Stimulated activated CD4-positive, alpha-beta T cell treated with anti-CD3 and anti-CD28 coated beads, Interleukin-15, amount 100 ng/mL, for 48 hours (primary cell): ENCODE results near the gene CYP2W1.

ENCODE experiments used
- DNase-seq, 2 donors: peaks; one replicate each; pipeline ENCODE4 v3.0.0-alpha.2; 2020; ENCODE audit warnings: low read depth in 2 of 2

The CYP2W1 gene

DNA sequence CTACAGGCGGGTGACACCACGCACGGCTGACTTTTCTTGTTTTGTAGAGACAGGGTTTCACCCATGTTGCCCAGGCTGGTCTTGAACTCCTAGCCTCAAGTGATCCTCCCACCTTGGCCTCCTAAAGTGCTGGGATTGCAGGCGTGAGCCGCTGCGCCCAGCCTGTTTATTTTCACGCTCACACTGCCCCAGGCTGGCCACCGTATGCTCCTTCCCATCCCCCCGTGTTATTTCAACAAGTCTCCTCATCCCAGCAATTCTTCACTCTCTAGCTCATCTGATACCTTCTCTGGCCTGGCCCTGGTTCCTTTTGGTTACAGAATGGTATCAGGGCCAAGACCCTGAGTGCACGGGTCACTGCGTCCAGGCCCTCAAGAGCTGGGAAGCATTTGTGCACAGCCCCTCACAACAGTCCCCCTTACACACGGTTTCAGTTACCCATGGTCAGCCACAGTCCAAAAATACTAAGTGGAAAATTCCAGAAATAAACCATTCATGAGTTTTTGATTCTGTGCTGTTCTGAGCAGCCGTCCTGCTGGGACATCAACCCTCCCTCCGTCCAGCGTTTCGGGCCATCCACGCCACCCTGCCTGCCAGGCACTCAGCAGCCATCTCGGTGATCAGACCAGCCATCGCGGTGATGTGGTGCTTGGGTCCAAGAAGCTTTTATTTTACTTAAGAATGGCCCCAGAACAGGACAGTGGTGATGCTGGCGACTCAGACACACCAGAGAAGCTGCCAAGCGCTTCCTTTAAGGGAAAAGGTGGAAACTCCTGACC is 16.5 kb upstream of the CYP2W1 start:
- no peak for DNase-seq

DNA sequence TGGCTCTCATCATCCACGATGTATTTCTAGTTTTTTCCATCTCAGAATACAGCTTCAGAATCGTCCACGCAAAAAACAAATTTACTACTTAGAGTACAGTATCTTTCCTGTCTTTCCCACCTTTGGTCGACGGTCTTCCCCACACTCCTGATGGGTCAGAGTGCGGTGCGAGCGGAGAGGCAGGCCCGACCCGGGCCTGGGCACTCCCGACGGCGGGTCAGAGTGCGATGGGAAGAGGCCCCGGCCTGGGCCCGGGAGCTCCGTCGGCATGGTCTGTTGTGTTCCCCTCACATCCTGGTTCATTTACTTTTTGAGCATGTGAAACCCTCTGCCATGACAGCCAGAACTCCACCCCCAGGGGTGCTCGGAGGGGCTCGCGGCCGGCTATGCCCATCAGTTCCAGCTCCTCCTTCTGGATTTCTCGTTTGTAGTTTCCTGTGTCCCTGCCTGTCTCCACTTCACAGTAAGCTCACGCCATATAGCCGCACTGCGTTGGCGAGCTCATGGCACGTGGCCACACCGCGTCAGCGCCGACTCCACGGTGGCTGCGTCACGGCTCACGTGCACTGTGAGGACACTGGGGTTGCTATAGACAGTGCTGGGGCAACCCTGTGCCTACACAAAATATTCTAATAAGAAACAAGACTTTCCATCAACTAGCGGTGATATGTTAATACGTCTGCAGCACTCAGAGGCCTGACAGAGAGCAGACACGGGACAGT is 15.5 kb upstream of the CYP2W1 start:
- no peak for DNase-seq

DNA sequence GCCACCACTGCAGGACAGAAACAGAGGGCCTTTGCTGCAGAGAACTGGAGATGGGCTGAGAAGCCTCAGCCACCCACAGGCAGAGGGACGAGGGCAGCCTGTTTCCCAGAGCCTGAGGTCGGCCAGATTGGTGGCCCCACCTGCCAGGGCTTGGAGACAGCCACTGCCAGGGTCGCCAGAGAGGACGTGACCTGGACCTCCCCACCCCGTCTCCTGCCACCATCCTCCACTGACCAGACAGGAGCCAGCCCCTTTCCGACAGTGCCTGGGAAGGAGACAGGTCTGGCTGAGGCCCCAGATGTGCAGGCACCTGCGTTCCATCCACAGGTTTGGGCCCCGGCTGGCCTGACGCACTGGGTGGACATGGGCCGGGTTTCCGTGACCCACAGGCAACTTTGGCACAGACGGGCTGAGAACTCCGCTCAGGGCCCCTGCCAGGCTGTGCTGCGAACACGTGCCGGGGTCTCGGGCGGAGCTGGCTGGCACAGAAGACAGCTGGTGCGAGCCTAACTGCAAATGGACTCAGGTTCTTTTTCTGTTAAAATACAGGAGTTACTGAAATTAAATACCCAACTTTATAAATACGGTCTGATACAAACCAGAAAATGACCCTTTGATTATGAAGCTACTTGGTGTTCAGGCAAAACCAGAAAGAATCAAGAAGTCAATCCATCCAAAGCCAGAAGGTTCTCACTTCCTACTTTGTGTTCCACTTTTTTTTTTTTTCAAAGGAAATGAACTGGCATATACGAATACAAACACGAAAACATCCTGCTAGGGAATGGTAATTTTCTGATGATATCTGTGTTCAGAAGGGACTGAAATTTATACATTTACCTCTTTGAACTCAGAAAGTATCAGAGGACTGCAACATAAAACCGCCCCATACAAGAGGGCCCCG is 14.5 kb upstream of the CYP2W1 start:
- DNase-seq: no peak

DNA sequence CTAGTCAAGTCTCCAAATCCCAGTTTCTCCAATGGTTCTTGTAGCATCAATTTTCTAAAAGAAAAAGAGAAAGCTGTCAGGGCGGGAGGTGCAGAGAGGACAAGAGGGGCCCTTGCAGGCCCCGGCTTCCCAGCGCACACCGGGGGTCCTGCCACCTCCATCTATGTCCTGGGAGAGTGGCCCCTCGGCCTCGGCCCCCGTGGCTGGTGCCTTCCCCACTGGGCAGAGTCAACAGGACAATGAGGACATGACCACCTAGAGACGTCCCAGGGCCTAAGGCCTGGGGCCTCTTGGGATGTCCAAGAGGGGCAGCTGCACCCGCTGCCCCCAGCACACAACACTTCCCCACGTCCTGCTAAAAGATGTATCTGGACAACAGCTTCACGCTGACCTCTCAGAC is 13.6 kb upstream of the CYP2W1 start:
- DNase-seq: no peak

DNA sequence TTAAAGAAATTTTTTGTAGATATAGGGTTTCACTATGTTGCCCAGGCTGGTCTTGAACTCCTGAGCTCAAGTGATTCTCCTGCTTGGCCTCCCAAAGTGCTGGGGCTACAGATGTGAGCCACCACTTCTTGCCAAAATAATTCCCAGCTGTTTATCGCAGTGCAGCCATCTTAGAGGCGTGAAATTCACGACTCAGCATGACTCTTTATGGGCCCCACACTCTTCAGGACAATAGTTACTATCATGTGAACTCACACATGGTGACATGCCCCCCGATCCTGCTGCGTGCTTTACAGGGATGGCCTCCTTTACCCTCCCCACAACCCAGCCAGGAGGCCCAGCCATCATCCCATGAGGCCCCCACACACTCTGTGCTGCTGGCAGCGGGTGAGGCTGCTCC is 12.2 kb upstream of the CYP2W1 start:
- DNase-seq: no peak

DNA sequence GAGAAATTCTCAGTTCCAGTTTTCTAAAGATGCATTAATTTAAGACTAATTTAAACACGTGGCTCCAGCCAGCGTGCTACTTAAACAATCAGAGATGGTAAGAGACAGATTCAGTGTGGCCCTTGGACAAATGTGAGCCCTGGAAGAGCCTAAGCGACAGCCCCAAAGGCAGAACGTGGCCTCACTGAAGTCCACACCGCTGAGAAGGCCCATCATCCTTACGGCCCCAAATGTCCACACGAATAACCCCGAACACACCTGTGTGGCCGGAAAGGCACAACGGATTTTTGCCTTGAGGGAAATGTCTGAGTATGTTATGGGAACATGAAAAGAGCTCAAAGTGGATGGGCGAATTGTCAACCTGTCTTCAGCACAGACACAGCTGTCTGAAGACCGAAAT is 10.9 kb upstream of the CYP2W1 start:
- DNase-seq: no peak

DNA sequence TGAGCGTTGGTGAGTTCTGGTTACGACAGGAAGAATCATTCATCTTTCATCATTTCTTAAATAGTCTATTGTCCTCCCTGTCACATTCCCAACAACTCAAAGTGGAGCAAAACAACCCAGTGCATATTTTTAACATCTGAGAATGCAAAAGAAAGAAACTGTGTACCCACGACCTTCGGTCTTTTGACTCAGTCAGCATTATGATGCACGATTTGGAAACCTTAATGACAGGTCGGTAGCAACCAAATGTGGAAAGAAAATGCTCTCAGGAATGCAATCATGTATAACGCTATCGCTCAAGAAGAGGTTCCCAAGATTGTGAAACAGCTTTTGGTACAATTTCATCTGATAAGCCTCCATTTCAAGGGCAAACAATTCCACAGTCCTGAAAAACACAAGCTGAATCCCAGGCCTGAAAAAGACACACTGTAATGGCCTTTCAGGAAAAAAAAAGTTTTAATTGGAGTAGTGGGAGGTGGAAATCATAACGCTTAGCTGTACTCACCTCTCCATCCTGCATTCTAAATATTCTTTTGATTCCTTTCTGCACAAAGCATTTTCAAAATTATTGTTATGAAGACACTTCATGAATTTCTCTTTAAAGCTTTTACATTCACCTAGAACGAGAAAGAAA is 10.2 kb upstream of the CYP2W1 start:
- DNase-seq: no peak

DNA sequence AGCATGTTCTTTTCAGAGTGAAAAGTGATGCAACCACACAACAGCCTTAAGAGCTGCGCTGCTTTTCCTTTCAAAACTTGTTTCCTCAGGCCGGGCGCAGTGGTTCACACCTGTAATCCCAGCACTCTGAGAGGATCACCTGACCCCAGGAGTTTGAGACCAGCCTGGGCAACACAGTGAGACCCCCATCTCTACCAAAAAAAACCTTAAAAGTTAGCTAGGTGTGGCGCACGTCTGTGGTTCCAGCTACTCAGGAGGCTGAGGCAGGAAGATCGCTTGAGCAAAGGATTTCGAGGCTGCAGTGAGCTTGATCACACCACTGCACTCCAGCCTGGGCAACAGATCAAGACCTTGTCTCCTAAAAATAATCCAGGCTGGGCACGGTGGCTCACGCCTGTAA is 9.7 kb upstream of the CYP2W1 start:
- DNase-seq: no peak

DNA sequence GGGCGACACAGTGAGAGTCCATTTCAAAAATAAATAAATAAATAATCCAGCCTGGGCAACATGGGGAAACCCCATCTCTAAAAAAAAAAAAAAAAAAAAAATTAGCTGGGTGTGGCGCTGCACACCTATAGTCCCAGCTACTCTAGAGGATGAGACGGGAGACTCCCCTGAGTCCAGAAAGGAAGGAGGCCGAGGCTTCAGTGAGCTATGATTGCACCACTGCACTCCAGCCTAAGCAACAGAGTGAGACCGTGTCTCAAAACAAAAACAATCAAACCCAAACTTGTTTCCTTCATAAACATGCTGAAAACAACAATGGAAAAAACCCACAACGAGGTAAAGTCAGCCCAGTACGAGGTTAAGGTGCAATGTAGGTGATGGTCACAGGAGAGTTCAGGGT is 8.8 kb upstream of the CYP2W1 start:
- no peak for DNase-seq

DNA sequence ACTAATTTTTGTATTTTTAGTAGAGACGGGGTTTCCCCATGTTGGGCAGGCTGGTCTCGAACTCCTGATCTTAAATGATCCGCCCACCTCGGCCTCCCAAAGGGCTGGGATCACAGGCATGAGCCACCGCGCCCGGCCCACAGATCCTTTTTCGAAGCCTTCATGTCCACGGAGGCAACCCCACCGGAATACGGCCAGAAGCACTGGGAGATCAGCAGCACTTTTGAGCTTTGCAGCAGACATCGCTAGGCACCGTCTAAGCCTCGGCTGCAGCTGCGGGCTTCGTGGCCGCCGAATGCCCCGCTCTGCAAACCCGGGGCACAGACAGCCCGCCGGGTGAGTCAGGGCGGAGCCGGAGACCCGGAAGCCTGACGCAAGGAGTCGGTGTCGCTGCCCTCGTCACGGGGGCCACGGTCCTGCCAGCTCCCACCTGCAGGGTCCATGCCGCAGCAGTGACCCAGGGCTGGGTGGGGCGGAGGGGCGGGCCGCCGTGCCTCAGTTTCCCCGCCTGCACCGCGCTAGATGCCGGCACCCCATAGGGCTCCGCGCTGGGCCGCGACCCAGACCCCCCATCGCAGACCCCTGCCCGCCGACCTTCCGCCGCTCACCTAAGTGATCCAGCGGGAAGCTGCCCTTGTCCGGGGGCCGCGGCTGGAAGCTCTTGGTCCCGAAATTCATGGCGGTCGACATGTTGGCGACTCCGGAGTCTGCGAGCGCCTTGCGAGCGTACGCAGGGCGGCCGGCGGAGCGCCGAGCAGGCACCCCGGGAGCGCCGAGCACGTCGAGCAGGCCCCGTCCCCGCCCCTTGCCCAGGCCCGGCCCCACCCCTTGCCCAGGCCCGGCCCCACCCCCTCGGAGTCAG is 7.9 kb upstream of the CYP2W1 start, which contains the start of gene COX19:
COX19 (minus strand) TSS at position 730 of the 862 bp plus-strand sequence; CDS start at position 690, 40 bp downstream.
- DNase-seq: peak; percentile 84 to 88

DNA sequence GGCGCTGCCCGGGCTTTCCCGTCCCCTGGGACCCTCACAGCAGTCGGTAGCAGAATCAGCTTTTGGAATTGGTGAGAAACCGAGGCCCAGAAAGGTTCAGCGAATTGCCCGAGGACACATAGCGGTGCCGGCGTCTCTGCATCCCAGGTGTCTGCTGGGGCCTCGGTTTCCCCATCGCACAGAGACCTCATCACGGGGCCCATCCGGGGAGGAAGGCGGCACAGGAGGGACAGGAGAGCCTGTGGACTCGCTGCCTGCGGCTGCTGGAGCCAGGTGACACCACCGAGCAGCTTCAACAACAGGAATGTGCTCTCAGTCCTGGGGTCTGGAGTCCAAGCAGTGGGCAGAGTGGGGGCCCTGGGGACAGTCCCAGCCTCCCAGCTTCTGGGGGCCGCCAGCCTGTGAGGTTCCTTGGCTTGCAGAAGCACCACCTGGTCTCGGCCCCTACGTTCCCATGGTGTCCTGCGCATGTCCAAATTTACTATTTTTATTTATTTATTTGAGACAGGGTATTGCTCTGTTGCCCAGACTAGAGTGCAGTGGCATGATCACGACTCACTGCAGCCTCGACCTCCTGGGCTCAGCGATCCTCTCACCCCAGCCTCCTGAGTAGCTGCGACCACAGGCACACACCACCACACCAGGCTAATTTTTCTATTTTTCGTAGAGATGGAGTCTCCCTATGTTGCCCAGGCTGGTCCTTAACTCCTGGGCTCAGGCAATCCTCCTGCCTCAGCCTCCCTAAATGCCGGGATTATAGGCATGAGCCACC is 7.1 kb upstream of the CYP2W1 start:
- no peak for DNase-seq

DNA sequence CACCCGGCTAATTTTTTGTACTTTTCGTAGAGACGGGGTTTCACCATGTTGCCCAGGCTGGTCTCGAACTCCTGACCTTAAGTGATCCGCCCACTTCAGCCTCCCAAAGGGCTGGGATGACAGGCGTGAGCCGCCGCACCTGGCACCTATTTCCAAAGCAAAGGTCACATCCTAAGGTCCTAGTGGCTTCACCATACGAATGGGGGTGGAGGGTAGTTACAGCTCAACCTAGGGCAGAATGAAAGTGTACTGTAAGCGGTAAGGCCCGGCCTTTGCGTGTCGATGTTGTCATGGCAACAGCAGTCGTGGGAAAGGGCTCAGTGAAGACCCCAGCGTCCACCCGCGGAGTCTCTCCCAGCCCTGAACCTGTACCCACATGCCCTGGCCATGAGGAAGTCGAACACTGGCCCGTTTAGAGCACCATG is 6.1 kb upstream of the CYP2W1 start:
- DNase-seq: no peak

DNA sequence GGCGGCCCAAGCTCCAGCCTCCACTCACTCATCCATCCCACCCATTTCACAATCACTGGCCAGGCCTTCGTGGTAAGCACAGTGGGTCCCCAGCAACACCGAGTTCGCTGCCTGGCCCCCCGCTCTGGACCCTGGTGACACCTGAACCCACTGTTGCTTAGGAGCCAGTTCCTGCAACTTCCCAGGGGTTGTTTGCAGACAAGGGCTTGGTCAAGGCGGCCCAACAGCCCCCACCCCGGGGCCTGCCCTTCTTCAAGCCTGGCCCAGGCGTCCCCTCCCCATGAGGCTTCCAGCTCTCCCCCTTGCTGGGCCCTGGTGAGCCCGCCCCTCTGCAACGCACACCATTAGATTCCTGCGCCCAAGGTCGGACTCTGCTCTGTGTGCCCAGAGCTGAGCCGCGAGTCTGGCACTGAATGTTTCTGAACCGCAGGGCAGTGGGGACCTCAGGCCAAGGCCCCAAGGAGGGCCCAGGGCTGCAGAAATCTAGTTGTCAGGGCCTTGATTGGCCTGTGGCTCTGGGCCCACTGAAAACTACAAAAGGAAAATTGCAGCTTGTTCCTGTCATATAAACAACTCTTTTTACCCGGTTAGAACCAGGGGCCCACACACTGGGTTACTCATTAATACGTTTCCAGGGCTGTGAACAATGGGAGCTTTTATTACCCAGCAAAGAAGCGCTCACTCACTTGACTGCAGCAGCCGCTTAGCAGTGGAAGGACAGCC is 5.5 kb upstream of the CYP2W1 start:
- DNase-seq: no peak

DNA sequence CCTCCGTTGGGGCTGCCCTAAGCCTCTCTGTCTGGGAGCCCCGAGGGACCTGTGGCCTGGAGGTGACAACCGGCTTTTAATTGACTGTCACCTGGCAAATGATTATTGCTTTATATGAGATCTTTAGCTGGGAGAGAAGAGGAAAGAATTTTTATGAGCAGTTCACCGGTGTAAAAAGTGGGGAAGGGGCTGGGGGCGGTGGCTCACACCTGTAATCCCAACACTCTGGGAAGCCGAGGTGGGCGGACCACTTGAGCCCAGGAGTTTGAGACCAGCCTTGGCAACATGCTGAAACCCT is 5.0 kb upstream of the CYP2W1 start:
- DNase-seq: no peak

DNA sequence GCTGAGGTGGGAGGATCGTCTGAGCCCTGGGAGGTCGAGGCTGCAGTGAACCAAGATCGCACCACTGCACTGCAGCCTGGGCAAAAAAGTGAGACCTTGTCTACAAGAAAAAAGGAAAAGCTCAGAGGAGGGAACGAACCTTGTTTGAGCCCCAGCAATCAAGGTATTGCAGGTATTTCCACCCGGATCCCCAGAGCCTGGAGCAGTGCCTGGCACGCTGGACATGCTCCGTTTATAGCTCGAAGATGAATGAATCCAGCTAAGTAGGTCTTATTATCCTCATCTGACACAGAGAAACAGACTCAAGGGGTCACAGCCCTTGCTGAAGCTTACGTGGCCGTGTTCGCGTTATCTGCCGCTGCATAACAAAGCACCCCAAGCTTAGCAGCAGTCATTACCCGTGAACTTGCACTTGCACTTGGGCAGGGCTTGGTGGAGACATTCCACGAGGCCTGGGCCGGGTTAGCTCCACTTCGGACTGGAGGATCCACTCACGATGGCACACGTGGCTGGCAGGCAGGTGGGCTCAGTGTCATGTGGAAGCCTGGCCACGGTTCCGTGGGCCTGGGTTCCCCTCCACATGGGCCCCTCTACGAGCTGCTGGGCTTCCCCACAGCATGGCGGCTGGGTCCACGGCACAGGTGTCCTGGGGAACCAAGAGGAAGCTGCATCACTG is 4.4 kb upstream of the CYP2W1 start:
- no peak for DNase-seq

DNA sequence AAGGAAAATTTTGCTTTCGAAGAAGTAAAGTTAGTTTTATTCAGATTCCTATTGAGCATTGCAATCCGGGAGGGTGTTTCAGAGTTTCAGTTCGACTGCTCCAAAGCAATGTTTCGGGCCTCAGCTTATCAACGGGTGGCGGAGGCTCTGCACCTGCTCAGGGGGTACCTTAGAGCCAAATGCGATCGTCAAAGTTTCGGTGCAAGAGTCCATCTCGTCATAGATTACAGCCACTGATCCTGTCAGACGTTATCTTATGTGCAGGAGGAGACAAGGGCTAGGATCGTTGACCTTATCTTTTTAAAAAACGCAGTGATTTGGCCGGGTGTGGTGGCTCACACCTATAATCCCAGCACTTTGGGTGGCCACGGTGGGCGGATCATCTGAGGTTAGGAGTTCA is 3.8 kb upstream of the CYP2W1 start:
- DNase-seq: no peak

DNA sequence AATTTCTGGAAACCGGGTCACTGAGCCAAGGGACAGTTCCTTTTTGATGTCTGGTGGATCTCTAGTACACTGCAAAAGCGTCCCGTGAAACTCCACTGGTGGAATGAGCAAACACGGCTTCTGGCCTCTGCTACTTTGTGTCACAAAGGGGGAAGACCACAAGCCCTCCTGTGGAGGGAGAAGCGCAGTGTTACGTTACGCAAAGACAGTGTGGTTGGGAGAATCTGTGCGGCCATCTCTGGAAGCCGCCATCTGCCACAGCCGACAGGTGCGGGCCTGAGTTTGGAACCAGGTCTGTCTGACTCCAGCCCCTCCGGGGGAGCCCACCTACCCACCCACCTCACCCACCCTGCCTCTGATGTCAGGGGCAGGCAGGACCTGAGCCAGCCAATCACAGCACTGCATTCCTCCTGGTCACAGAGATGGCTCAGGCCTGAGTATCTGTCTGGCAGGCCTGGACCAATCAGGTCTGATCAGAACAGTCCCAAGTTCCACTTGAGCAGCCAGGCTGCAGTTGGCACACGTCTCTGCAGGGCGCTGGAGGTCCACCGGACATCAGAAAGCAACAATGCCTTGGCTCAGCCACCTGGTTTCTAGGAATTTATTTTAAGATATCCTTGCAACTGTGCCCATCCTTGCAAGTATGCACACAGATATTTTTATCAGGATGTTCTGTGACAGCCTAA is 3.0 kb upstream of the CYP2W1 start:
- DNase-seq: no peak

DNA sequence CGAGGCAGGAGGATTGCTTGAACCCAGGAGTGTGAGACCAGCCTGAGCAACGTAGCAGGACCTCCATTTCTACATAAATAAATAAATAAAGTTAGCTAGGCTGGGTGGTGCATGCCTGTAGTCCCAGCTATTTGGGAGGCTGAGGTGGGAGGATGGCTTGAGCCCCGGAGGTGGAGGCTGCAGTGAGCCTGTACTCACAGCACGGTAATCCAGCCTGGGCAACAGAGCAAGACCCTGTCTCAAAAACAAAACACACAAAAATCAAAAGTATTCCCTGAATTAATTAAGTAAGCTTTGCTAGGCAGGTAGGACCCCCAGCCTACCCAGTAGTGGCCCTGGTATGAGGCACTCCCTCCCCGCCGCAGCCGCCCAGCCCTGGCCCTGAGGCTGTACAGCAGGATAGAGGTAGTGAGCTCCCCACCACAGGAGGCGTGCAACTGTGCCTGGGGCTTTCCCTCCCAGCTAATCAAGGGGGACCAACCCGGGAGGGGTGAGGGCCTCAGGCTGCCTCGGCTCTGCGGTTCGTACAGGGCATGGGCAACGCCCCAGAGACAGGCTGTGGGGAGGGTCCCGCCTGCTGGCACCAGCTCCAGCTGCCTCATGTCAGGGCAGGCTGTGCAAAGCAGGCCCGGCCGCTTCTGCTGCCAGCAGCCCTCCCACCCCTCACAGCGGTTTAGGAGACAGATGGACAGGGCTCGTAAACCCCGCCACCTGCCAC is 1.0 kb upstream of the CYP2W1 start:
- DNase-seq: no peak
